Activated CD8-positive, alpha-beta memory T cell treated with anti-CD3 and anti-CD28 coated beads, Interleukin-2, amount 10 ng/mL, durations not matched to agents 7 days and 5 days (primary cell): ENCODE data around the gene ICE1. TPM values are rescaled to one million over a fixed set of nuclear protein-coding genes. Genes with fewer than 3 reads are reported as not detected.
A peak's percentile ranks its signal among the peaks of the same experiment; 100 is the strongest.

Experiments used
- ATAC-seq: fragments of 150-1000 bp; cut with Tn5 transposase; one replicate; pipeline ENCODE4 v1.10.0; 2021; ENCODE audit warnings: moderate library complexity
- CTCF ChIA-PET: fragments of 350-600 bp; sonication (Branson Sonifier 250); formaldehyde crosslinking; loops from one replicate; lab custom pipeline; 2021; ENCODE audit warnings: antibody characterized with exemption; lab: Charles Lee
- DNase-seq: peaks from one replicate; pipeline ENCODE4 v3.0.0-alpha.2; 2020
- H3K27ac Mint-ChIP-seq: one replicate; pipeline ENCODE4 v1.8.0; 2021; ENCODE audit warnings: mild to moderate bottlenecking, mixed read lengths
- H3K27me3 Mint-ChIP-seq: one replicate; pipeline ENCODE4 v1.8.0; 2021; ENCODE audit warnings: mixed read lengths
- H3K36me3 Mint-ChIP-seq: one replicate; pipeline ENCODE4 v1.8.0; 2021; ENCODE audit warnings: mild to moderate bottlenecking, mixed read lengths
- H3K4me1 Mint-ChIP-seq: one replicate; pipeline ENCODE4 v1.8.0; 2021; ENCODE audit warnings: mixed read lengths
- H3K4me3 Mint-ChIP-seq: one replicate; pipeline ENCODE4 v1.8.0; 2021; ENCODE audit warnings: mild to moderate bottlenecking, moderate library complexity, mixed read lengths
- H3K9me3 Mint-ChIP-seq: one replicate; pipeline ENCODE4 v1.8.0; 2022; ENCODE audit warnings: low read depth, mixed read lengths
- total RNA-seq, 2 experiments: library from RNA; stranded (reverse); gene quantifications; one replicate each; pipeline ENCODE4 v1.2.3, GENCODE V29; 2021

Gene ICE1
- total RNA-seq, 2 experiments from 2014 or later: 28.9 to 29.7 TPM

GRCh38 chr5:5432020-5432707 lies 9.7 kb downstream of the ICE1 start:
- Mint-ChIP-seq H3K4me3 (no peak overlapping the region), H3K4me1 (peaks cover 35% of the 10 kb centered on the region), H3K27me3 (no peaks in the 10 kb centered on the region), H3K9me3 (no peaks in the 10 kb centered on the region), H3K27ac (no peak overlapping the region), H3K36me3 (peaks cover 23% of the 10 kb centered on the region)
- no peak for DNase-seq
- CTCF ChIA-PET: no interaction called here
- no peak for ATAC-seq

GRCh38 chr5:5436203-5436760 lies 13.8 kb downstream of the ICE1 start:
- ATAC-seq (no peak), DNase-seq (no peak)
- Mint-ChIP-seq H3K27me3 (no peaks in the 10 kb centered on the region), H3K4me1 (peaks cover 29% of the 10 kb centered on the region), H3K36me3 (peaks cover 22% of the 10 kb centered on the region), H3K27ac (no peak overlapping the region), H3K9me3 (no peaks in the 10 kb centered on the region), H3K4me3 (no peak overlapping the region)
- CTCF ChIA-PET: interaction anchor here (0.8 kb wide), 1 partner anchor 60 kb away, joined by 3 read pairs; no protein-coding TSS in a partner anchor

- ATAC-seq (no peak), DNase-seq (no peak)
- peaks cover 20% of the 10 kb centered on the region for H3K4me1 Mint-ChIP-seq
- H3K27ac Mint-ChIP-seq: peak overlapping the region; percentile 65
- CTCF ChIA-PET: no interaction called here
- H3K27me3 Mint-ChIP-seq: no peaks in the 10 kb centered on the region
- H3K9me3 Mint-ChIP-seq: no peaks in the 10 kb centered on the region
- H3K4me3 Mint-ChIP-seq: peak overlapping the region; percentile 23
- peaks cover 16% of the 10 kb centered on the region for H3K36me3 Mint-ChIP-seq
Measured at GRCh38 chr5:5437227-5438172, 15.0 kb downstream of the ICE1 start.

- no peak overlapping the region for H3K27ac Mint-ChIP-seq
- peaks cover 24% of the 10 kb centered on the region for H3K36me3 Mint-ChIP-seq
- CTCF ChIA-PET: no interaction called here
- ATAC-seq (no peak), DNase-seq (no peak)
- H3K4me1 Mint-ChIP-seq: peaks cover 2% of the 10 kb centered on the region
- no peak overlapping the region for H3K4me3 Mint-ChIP-seq
- H3K9me3 Mint-ChIP-seq: no peaks in the 10 kb centered on the region
- H3K27me3 Mint-ChIP-seq: no peaks in the 10 kb centered on the region
Measured at GRCh38 chr5:5451863-5452262, 29.4 kb downstream of the ICE1 start.

- no peaks in the 10 kb centered on the region for H3K27me3 Mint-ChIP-seq
Measured at GRCh38 chr5:5453131-5453530, 30.7 kb downstream of the ICE1 start.

GRCh38 chr5:5454391-5454790 lies 31.9 kb downstream of the ICE1 start:
- Mint-ChIP-seq H3K36me3 (peaks cover 36% of the 10 kb centered on the region), H3K27me3 (no peaks in the 10 kb centered on the region), H3K27ac (no peak overlapping the region), H3K4me1 (no peaks in the 10 kb centered on the region), H3K9me3 (no peaks in the 10 kb centered on the region), H3K4me3 (no peak overlapping the region)
- DNase-seq (no peak), ATAC-seq (no peak)
- CTCF ChIA-PET: no interaction called here

More at GRCh38 chr5:5453131-5453530, 30.7 kb downstream of the ICE1 start:
- ATAC-seq (no peak), DNase-seq (no peak)
- CTCF ChIA-PET: no interaction called here
- Mint-ChIP-seq H3K36me3 (peaks cover 30% of the 10 kb centered on the region), H3K27ac (no peak overlapping the region), H3K4me3 (no peak overlapping the region), H3K4me1 (peaks cover 2% of the 10 kb centered on the region), H3K9me3 (no peaks in the 10 kb centered on the region)

- Mint-ChIP-seq H3K27ac (no peak overlapping the region), H3K4me3 (no peak overlapping the region), H3K4me1 (no peaks in the 10 kb centered on the region), H3K36me3 (peaks cover 45% of the 10 kb centered on the region), H3K27me3 (no peaks in the 10 kb centered on the region), H3K9me3 (no peaks in the 10 kb centered on the region)
- no peak for ATAC-seq
- no peak for DNase-seq
- CTCF ChIA-PET: no interaction called here
Measured at GRCh38 chr5:5456858-5457257, 34.4 kb downstream of the ICE1 start.

- Mint-ChIP-seq H3K4me3 (no peak overlapping the region), H3K27ac (peak overlapping the region; percentile 33), H3K9me3 (no peaks in the 10 kb centered on the region), H3K4me1 (no peaks in the 10 kb centered on the region), H3K27me3 (no peaks in the 10 kb centered on the region), H3K36me3 (peaks cover 45% of the 10 kb centered on the region)
- ATAC-seq: no peak
- DNase-seq: no peak
- CTCF ChIA-PET: no interaction called here
Measured at GRCh38 chr5:5460311-5460710, 37.8 kb downstream of the ICE1 start.

- H3K4me3 Mint-ChIP-seq: no peak overlapping the region
- no peaks in the 10 kb centered on the region for H3K27me3 Mint-ChIP-seq
- no peaks in the 10 kb centered on the region for H3K4me1 Mint-ChIP-seq
- no peak for ATAC-seq
- DNase-seq: no peak
- no peaks in the 10 kb centered on the region for H3K9me3 Mint-ChIP-seq
- no peak overlapping the region for H3K27ac Mint-ChIP-seq
- peaks cover 42% of the 10 kb centered on the region for H3K36me3 Mint-ChIP-seq
- CTCF ChIA-PET: no interaction called here
Measured at GRCh38 chr5:5461012-5461411, 38.5 kb downstream of the ICE1 start.

GRCh38 chr5:5464036-5464715 lies 41.7 kb downstream of the ICE1 start:
- ATAC-seq (no peak), DNase-seq (no peak)
- CTCF ChIA-PET: no interaction called here
- Mint-ChIP-seq H3K27me3 (no peaks in the 10 kb centered on the region), H3K27ac (no peak overlapping the region), H3K9me3 (no peaks in the 10 kb centered on the region), H3K4me1 (peaks cover 2% of the 10 kb centered on the region), H3K36me3 (peaks cover 41% of the 10 kb centered on the region), H3K4me3 (no peak overlapping the region)

- Mint-ChIP-seq H3K4me1 (peaks cover 2% of the 10 kb centered on the region), H3K27me3 (no peaks in the 10 kb centered on the region), H3K4me3 (no peak overlapping the region), H3K27ac (no peak overlapping the region), H3K9me3 (no peaks in the 10 kb centered on the region), H3K36me3 (peaks cover 26% of the 10 kb centered on the region)
- ATAC-seq (no peak), DNase-seq (no peak)
- CTCF ChIA-PET: no interaction called here
Measured at GRCh38 chr5:5466227-5466626, 43.8 kb downstream of the ICE1 start.

- Mint-ChIP-seq H3K27me3 (no peaks in the 10 kb centered on the region), H3K36me3 (peaks cover 23% of the 10 kb centered on the region), H3K4me1 (peaks cover 2% of the 10 kb centered on the region), H3K27ac (no peak overlapping the region), H3K4me3 (no peak overlapping the region), H3K9me3 (no peaks in the 10 kb centered on the region)
- no peak for DNase-seq
- CTCF ChIA-PET: no interaction called here
- no peak for ATAC-seq
Measured at GRCh38 chr5:5467737-5468136, 45.3 kb downstream of the ICE1 start.

- Mint-ChIP-seq H3K27ac (no peak overlapping the region), H3K4me1 (peaks cover 2% of the 10 kb centered on the region), H3K27me3 (no peaks in the 10 kb centered on the region), H3K36me3 (peaks cover 33% of the 10 kb centered on the region), H3K9me3 (no peaks in the 10 kb centered on the region), H3K4me3 (no peak overlapping the region)
- ATAC-seq (no peak), DNase-seq (no peak)
- CTCF ChIA-PET: no interaction called here
Measured at GRCh38 chr5:5470933-5471332, 48.5 kb downstream of the ICE1 start.
